Measurements from ENCODE around the gene ANTXR1. TPM values are rescaled to one million over a fixed set of nuclear protein-coding genes. Genes with fewer than 3 reads are reported as not detected.

ANTXR1 gene
- total RNA-seq (2011; cell fraction: chromatin; rRNA removed; ENCODE audit: low replicate concordance): 0.58 and 0.74 TPM in 2 replicates
- 0.79 TPM in 1 of 2 replicates, not detected in the other for total RNA-seq (2011; cell fraction: nucleolus; rRNA removed)
- total RNA-seq (2011; cell fraction: nucleoplasm; rRNA removed): 0.73 and 0.76 TPM in 2 replicates
- total RNA-seq (2014; rRNA removed) (0.45 and 1.00 TPM in 2 replicates), total RNA-seq (2014; rRNA removed; fragmentation: Illumina TruSeq; extraction: Trizol) (0.33 and 0.35 TPM in 2 replicates), total RNA-seq (2015; rRNA removed; fragmentation: Illumina TruSeq; extraction: Trizol) (0.41 and 0.54 TPM in 2 replicates), total RNA-seq (2021) (0.87 and 0.98 TPM in 2 replicates), polyA plus RNA-seq (2011; rRNA removed) (0.13 and 0.19 TPM in 2 replicates), polyA plus RNA-seq (2014; fragmentation: Illumina TruSeq; extraction: Trizol) (0.24 and 0.58 TPM in 2 replicates), polyA plus RNA-seq (2014; fragmentation: Nextera tagmentation; extraction: Ambion mirVana) (under 1 TPM; 0.07 to 0.15 TPM), polyA plus RNA-seq (2014; rRNA removed) (0.23 and 0.62 TPM in 2 replicates), polyA minus RNA-seq (2011; rRNA and poly(A)+ RNA removed) (0.18 TPM in 2 replicates), Bru-seq, nascent RNA (percentile 26 among the genes with signal in this experiment), BruChase-seq, experiment 1, labeled RNA remaining after a 2-hour chase (percentile 22 among the genes with signal in this experiment), BruChase-seq, experiment 2, labeled RNA remaining after a 6-hour chase (percentile 18 among the genes with signal in this experiment)
- polyA plus RNA-seq (2011; cell fraction: cytosol; rRNA removed): 0.04 and 0.10 TPM in 2 replicates
- polyA plus RNA-seq (2011; cell fraction: nucleus; rRNA removed): 0.41 and 0.46 TPM in 2 replicates
- 1.1 and 2.5 TPM in 2 replicates for polyA plus RNA-seq (2012)
- 0.55 TPM in 1 of 2 replicates, not detected in the other for polyA minus RNA-seq (2011; cell fraction: cytosol; rRNA and poly(A)+ RNA removed)
- 0.22 and 0.94 TPM in 2 replicates for polyA minus RNA-seq (2011; cell fraction: nucleus; rRNA and poly(A)+ RNA removed)
- long read RNA-seq, experiment 1: 0 reads
- long read RNA-seq, experiment 2: 0 reads
- long read RNA-seq, experiment 3: 0 reads

GRCh38 chr2:69013142-69013839 is at the start of gene ANTXR1:
ANTXR1 (plus strand) TSS chr2:69013179; CDS start chr2:69013500, 321 bp downstream.
- ChIA-PET POLR2A (no interaction called here), CTCF (ENCODE audit: low intra/inter-chr PET ratio) (interaction anchor here (1.3 kb wide), 1 partner anchor 294 kb away, joined by 3 read pairs; no protein-coding TSS in a partner anchor)
- Histone ChIP-seq H3K9me1 (ENCODE audit: control insufficient read depth, insufficient read depth, low read length) (no peaks in the 10 kb centered on the region), H4K20me1 (replicated peaks; ENCODE audit: control insufficient read depth, insufficient read depth, low read length) (no peaks in the 10 kb centered on the region), H3K36me3 (ENCODE audit: control insufficient read depth, insufficient read depth, low read length) (no peaks in the 10 kb centered on the region), H2AFZ (ENCODE audit: low read depth, low read length) (peak within 1 kb of the TSS; percentile 62), H3K9me3 (replicated peaks; ENCODE audit: control insufficient read depth, insufficient read depth, low read depth, low read length) (no peaks in the 10 kb centered on the region), H3K4me2 (ENCODE audit: insufficient read depth, low read length) (peak within 1 kb of the TSS; percentile 60), H3K79me2 (ENCODE audit: control insufficient read depth, insufficient read depth, low read length) (no peaks in the 10 kb centered on the region), H3K9ac (ENCODE audit: insufficient read depth in 1 of 2, low read depth in 2 of 2, low read length in 2 of 2) (peak within 1 kb of the TSS in 1 of 2 experiments; percentile 68; a peak in 1 of 4 replicates), H3K4me3 (peak within 1 kb of the TSS; percentile 31), H3K27ac (ENCODE audit: extremely low read depth, low read depth, low read length) (no peak within 1 kb of the TSS), H3K27me3 (ENCODE audit: control insufficient read depth in 2 of 2, insufficient read depth in 2 of 2, low read length in 2 of 2) (peaks cover 11 to 34% of the 10 kb centered on the region in 2 experiments; a peak in 3 of 5 replicates), H3K4me1 (replicated peaks in 1 of 2; ENCODE audit: control insufficient read depth in 2 of 2, insufficient read depth in 2 of 2, low read length in 2 of 2) (peaks cover 3 to 11% of the 10 kb centered on the region in 2 experiments; a peak in 4 of 5 replicates)
- no peak for FAIRE-seq
- in situ Hi-C loops (cut with MboI): no loop called here
- peak; percentile 82 for ATAC-seq
- WGBS (ENCODE audit: insufficient coverage, low coverage, missing lambda C conversion rate): 11% methylated on average over 55 of the region's 63 CpGs
- no TSS peak for BruUV-seq (replicated peaks)
- intact Hi-C loops (cut with micrococcal nuclease): no loop called here
- peak in 3 of 4 experiments; percentile 10 to 36 (median 11) for DNase-seq (ENCODE audit: extremely low read depth in 1 of 4, low spot score in 3 of 4)
- TF ChIP-seq MLLT1 (IDR thresholded peaks at IDR 0.05) (no peak), CREB1 (IDR thresholded peaks at IDR 0.05) (no peak), CREB1 (CRISPR knock-in tag; IDR thresholded peaks at IDR 0.05) (no peak), RFX5 (IDR thresholded peaks at IDR 0.05; ENCODE audit: low read depth, low read length) (no peak), FOXP1 (CRISPR knock-in tag; IDR thresholded peaks at IDR 0.05) (no peak), TCFL5 (CRISPR knock-in tag; conservative IDR thresholded peaks at IDR 0.05) (no peak), ZNF12 (CRISPR knock-in tag; IDR thresholded peaks at IDR 0.05) (0 out of 2 replicates have a peak, but pooled peaks have one; percentile 10), ZNF354B (CRISPR knock-in tag; IDR thresholded peaks at IDR 0.05) (no peak), RAD51 (IDR thresholded peaks at IDR 0.05; ENCODE audit: borderline replicate concordance, low read depth) (no peak), MECOM (CRISPR knock-in tag; IDR thresholded peaks at IDR 0.05) (no peak), ETS2 (tag; IDR thresholded peaks at IDR 0.05; ENCODE audit: borderline replicate concordance, poor library complexity, severe bottlenecking) (no peak), KLF16 (IDR thresholded peaks at IDR 0.05) (no peak), TAF1 (IDR thresholded peaks at IDR 0.05; ENCODE audit: control insufficient read depth, extremely low read depth, insufficient read depth, low read length, severe bottlenecking) (no peak), ZNF77 (CRISPR knock-in tag; IDR thresholded peaks at IDR 0.05) (no peak), CTBP1 (IDR thresholded peaks at IDR 0.05; ENCODE audit: borderline replicate concordance) (no peak), SAP30 (IDR thresholded peaks at IDR 0.05; ENCODE audit: borderline replicate concordance, insufficient read depth, low read depth, low read length, poor library complexity, severe bottlenecking) (no peak), ETV6 (IDR thresholded peaks at IDR 0.05; ENCODE audit: borderline replicate concordance in 1 of 2, low read depth in 2 of 2, low read length in 1 of 2) (no peak), ETV6 (CRISPR knock-in tag; IDR thresholded peaks at IDR 0.05; ENCODE audit: borderline replicate concordance) (no peak)
